ENCODE data around the gene PRKCH.
A peak's percentile ranks its signal among the peaks of the same experiment; 100 is the strongest.

PRKCH gene

DNA sequence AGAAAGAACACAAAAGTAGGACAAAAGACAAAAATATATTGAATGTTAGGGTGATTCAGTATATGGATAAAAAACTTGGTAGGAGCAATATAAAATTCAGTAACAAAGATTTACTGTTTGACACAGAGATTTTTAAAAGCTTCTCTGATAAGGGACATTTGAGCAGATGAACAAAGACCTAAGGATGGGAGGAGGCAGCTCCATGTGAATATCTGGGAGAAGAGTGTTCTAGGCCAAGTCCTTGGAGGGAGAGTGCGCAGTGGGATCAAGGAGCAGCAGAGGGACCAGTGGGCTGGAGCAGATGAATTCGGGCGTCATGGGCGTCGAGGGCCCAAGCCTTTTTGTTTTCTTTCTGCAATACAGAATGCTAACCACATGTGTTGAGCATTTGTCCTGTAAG, 174.4 kb downstream of the PRKCH start:
- no peak for DNase-seq

DNA sequence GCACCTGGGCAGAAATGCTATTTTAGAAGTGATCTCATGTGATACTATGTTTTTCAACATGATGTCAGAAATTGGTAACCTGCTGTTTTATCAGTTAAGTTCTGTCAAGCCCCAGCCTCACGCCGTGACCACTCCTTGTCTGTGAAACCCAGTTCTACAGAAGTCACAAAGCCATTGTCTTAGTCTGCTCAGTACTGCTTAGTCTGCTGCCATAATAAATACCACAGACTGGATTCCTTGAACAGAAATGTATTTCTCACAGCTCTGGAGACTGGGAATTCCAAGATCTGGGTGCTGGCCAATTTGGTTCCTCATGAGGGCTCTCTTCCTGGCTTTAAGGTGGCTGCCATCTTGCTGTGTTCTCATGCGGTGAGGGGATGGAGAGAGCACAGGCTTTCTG, 176.9 kb downstream of the PRKCH start:
- DNase-seq, result no peak

DNA sequence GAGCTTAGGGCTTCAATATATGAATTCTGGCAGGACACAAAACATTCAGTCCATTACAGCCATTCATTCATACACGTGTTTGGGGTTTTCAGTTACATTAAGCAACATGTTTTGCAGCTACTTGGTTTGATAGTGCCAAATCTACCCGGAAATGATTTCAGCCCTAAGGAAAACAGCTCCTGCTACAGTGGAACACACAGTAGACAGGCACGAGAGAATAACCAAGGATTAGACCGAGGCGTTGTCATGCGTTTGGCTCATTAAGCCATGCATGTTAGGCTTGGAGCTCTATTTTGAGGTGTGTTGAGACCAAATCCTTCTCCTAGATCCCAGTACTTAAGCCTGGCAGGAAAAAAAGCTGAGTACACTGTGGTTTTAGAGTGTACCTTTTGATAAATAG, 177.4 kb downstream of the PRKCH start:
- no peak for DNase-seq

DNA sequence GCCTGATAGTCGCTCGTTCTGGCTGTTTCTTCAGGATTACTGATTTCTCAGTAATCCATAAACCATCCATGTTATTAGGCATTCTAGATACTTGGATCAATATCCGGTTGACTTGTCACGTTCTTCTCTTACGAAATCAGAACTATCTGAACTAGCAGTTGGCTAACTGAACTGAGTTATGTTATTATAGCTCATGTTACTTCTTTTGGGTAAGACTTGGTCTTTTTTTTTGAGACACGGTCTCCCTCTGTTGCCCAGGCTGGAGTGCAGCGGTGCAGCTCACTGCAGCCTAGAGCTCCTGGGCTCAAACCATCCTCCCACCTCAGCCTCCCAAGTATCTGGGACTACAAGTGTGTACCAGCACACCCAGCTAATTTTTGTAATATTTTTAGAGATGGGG, 178.6 kb downstream of the PRKCH start:
- DNase-seq, result no peak

DNA sequence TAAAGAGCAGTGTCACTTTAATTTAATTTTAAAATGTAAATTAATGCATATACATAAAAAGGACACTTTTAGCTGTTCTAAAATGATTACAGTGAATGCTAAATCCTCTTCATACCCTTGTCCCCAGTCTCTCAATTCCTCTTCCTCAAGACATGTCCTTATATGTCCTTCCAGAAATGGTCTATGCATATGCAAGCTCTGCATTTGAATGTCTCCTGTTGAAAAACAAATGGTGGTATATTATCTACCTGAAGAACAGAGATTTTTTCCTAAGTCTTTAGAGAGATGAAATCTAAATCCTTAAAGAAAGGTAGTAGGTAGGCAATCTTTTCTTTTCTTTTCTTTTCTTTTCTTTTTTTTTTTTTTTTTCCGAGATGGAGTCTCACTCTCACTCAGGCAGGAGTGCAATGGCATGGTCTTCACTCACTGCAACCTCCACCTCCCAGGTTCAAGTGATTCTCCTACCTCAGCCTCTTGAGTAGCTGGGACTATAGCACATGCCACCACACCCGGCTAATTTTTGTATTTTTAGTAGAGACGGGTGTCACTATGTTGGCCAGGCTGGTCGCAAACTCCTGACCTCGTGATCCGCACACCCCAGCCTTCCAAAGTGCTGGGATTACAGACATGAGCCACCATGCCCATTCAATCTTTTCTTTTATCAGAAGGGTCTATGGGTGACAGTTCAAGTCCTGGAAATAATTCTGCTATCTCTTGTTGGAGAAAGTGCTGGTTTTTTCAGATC, 180.5 kb downstream of the PRKCH start:
- no peak for DNase-seq

DNA sequence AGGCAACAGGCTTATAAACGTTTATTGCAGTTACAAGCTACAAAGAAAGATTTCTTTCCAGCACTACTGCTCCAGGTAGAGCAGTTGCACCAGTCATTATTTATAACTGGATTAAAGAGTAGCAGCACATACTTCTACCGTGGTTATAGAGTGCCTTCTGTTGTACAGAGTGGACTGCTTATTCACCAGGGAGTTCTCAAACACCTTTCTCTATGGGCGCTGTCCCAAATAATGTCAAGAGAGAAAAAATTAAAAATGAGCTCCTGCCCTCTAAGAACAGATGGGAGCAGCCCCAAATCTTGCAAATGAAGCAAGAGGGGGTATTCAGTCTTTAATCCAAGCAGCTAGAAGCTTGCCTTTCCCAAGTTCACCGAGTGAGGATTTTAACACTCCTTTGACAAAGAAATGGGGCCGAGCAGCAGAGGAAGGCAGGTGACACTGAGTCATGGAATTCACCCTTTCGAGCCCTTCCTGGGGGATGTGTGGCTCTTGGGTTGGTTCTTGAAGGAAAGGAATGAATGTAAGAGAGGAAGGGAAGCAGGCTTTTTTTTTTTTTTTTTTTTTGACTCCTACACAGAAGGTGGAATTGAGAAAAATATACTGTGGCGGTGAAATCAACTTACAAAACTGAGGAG, 181.2 kb downstream of the PRKCH start:
- DNase-seq, result no peak

DNA sequence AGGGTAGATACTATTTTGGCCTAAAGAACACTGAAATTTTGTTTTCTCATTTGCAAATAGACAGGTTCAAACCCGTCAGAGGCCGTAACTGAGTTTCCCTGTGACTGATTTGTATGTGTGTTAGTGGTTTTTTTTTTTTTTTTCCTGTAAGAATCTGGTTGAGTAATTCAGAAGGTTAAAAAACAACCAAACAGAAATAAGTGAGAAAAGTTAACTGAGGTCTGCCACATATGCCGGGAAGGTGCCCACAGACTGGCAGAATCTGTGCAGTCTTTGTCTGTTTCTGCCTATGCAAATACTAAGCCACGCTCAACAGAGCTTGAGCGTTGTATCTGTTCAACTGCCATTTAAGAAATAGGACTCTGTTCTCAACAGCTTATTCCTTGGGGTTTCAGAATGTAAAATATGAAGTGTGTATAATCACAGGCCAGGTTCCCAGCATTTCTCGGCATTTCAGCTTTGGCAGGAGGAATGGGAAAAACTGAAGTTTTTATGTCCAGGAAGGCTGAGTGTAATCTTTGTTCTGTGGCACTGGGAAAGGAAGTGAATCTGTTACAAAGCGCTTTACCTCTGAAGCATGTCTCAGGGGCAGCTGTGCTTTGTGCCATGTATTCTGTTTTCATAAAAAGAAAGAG, 181.9 kb downstream of the PRKCH start:
- DNase-seq, result no peak

DNA sequence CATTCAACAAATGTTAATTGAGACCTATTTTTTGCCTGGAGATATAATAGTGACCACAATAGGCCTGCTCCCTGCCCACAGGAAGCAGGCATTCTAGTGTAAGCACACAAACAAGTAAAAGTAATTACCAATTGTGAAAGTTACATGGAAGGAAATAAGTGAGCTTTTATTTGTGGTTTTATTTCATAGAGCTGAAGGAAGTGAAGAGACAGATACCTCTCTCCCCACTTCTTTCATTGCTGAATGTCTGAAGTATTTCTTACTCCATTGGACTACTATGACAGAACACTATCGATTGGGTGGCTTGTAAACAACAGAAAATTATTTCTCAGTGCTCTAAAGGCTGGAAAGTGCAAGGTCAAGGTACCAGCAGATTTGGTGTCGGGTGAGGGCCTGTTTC, 183.5 kb downstream of the PRKCH start:
- DNase-seq, result no peak

DNA sequence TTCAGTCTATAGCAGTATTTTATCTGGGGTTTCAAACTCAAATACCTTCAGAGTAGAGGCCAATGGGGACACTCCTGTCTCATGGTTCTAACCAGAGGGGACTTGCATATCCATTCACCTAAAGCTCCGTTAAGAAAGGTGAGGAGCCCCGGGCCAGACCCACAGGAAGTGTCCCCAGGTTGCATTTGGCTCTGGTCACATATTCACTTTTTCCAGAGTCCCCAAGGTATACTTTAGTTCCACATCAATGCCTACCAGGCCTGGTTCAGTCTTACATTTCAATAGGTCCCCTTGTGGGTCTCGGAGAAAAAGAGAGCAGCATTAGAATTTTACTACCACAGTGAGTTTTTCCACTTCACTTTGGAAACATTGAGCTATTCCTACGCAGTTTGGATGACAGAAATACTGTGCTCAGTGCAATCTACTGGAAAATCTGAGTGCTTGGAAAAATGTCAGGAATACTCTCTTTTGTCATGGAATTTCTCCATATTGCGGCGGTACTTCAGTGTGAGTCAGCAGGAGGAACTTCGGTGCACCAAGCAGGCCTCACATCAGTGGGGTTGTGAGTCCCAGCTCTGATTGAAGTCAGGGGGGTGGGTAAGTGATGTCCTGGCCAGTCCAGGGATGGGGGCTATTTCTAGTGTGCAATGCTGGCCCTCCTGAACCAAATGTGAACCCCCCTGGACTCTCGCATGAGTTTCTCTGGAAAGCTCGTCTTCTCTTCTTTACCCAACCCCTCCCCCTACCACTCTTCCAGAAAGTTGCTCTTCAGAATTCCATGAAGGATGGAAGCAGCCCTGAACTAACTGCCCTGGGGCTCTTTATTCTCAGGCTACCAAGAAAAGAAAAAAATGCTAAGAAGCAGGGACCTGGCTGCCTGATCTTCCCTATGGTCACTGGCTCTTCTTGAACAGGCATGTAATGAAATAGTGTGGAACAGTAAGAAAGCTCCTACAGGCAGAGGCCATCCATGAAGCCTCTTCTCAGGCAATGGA, 184.7 kb downstream of the PRKCH start:
- no peak for DNase-seq

DNA sequence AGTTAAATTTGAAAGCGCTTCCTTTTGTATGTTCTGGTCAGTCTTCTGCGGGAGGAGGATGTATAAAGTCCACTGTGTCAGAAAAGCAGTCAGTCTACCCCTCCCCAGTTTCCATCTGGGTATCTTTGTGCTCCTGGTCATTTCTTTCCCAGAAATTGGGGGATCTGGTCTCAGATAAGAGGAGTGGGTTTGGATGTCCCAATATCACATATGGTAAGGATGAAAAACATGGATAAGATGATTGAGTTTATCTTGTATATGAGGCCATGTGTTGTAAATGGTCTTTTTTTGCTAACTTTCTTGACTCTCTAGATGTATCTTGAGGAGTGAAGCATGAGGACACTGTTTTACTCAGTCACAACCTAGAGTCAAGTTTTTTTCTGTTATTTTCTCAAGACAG, 187.1 kb downstream of the PRKCH start:
- DNase-seq, result no peak

DNA sequence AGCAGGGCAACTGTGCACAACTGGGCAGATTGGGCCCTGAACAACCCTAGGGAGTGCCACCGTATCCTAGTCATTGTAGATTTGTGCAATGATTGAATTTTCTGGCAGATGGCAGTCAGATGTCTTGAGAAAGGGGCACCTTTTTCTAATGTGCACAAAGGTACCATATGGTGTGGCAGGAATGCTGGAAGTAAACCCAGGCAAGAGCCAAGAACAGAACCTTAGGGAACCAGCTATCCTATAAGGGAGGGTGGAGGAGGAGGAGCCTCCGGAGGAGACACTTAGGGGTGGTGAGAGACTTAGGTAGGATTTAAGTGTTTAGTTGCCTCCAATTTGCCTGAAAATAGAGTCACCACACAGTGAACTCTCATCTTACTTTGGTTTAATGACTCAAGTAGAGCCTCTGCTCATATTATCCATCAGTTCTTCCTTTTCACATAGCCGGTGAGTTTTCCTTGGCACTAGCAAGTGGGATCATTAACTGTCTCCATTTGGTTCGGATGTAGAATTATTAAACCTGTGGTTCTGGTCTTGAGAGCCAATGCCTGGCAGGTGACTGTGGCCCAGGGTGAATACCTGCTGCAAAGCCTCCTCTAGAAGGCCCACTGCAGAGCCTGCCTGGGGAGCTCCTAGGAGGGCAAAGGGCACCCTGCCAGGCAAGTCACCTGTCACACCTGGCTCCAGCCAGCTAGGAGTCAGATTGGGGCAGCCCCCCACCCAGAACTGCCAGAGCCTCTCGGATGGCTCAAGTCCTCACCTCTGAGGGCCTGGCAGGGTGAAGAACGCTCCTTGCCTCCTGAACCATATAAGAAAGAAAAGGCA, 189.6 kb downstream of the PRKCH start:
- DNase-seq, result peak; percentile 72

DNA sequence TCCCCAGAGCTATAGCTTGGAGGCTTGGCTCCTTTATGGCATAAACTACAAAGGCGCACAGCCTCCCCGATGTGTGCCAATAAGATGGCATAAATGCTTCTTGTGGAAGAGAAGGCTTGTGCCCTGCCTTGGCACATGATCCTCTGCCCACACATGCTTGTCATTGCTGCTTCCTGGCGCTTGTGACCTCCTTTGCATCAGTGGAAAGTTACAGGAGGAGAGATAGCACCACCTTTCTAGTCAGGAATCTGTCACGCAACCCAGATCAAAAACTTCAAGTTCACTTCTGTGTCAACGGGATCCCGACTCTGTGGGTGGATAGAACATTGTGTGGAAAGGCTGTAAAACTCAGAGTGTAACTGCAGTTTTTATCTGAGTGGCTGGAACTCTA, 190.2 kb downstream of the PRKCH start:
- peak; percentile 74 for DNase-seq

DNA sequence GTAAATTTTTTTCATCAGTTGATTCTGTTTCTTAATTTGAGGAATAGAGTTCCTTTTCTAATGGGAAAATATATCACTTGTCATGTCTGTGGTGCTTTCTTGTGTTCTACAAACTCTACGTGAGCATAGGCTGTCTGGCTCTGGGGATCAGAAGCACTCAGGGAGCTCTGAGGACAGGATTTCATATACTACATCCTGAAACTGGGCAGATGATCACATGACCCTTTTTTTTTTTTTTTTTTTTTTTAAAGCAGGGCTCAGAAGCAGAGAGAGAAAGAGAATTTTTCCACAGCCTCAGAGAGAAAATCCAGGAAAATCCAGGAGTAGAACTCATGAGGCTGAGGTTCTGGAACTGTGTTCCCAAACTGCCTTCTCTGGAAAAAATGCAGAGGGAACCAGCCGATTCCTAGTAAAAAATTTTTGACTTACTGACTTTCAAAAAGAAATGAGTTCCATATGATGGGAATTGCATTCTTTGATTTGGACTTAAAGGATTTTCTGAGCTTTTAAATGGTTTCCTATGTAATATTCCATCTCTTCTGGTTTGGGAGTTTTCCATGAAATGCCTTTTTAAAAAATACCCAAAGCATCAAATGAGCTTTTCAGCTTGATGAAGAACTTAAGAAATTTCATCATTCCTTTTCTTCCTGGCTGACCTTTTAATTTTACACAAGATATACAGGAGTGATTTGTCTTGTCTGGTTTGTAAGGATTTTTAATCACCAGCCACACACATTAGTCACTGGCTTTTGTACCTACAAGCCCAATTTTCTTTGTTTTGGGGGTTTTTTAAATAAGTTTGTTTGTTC, 190.9 kb downstream of the PRKCH start:
- no peak for DNase-seq

DNA sequence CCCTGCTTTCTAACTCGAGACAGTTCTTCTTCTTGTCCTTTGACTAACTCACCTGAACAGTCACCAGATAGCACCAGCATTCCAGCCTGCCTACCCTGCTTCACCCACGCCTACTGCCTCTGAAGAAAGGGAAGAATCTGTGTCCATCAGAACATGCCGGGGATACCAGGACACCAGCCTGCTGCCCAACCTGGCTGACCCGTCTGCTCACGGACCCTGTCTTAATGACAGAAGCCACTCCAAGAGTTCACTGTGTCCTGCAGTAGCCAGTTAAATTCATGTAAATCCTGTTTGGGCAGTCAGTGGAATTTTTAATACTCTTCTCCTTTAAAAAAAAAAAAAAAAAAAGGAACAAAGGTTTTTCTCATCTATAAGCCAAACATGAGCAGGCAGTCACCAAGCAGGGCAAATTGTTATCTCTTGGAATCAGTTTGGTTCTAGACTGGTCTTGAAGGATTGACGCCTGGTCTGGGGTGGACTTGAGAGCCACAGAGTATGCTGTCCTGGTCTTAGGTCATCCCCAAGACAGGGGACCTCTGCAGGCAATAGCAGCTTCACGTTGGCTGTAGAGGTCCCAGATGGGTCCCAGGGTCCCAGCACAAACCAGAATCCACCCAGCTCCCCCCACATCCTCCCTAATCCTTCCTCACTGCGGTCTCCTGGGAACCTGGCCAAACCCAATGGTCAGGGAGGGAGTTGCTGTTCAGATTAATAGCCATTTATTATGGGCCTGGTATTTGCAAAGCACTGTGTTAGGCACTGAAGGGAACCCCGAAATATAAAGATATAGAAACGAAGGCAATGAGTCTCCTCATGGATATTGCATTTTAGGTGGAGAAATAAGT, 192.8 kb downstream of the PRKCH start:
- no peak for DNase-seq

DNA sequence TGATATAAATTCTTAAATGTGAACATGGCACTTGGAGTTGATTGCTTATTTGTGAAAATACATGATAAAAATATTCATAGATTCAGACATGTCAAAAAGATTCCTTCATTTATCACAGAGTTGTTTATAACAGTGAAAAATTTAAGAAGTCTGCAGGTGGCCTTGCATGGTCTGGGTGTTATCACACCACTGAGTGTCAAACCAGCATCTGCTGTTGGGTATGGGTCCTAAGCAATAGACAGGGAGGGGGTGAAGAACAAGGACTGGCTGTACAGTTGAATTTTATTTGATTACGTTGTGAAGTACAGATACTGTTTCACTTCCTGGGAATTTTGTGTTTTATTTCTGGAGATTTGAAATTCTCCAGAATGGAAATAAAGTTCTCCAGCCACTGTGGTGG, 193.5 kb downstream of the PRKCH start:
- DNase-seq, result no peak

DNA sequence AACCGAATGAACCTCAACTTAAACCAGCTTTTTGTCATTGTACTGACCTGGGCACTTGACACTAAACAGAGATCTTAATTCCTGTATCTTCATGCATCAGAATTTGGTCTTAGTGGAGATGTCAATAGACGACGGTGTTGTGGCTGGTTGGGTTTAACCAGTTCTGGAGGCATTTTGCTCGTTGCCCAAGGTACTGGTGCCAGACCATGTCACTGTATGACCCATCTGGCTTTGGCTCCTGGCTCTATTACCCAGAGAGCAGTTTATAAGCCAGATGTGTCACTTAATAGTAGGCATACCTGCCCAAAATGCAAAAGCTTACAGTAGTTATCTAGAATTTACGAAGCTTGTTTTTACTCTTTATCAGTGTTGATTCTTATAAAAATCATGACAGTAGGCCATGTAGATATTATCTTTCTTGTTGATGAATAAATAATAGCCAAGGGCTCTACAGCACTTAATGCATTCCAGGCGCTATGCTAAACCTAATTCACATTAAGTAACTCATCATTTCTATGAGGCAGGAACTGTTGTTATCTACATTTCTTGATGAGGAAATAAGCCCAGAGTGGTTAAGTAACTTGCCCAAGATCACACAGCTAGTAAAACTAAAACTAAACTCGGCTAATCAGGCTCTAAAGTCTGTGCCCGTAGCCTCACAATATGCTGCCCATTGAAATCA, 194.2 kb downstream of the PRKCH start:
- DNase-seq, result no peak

DNA sequence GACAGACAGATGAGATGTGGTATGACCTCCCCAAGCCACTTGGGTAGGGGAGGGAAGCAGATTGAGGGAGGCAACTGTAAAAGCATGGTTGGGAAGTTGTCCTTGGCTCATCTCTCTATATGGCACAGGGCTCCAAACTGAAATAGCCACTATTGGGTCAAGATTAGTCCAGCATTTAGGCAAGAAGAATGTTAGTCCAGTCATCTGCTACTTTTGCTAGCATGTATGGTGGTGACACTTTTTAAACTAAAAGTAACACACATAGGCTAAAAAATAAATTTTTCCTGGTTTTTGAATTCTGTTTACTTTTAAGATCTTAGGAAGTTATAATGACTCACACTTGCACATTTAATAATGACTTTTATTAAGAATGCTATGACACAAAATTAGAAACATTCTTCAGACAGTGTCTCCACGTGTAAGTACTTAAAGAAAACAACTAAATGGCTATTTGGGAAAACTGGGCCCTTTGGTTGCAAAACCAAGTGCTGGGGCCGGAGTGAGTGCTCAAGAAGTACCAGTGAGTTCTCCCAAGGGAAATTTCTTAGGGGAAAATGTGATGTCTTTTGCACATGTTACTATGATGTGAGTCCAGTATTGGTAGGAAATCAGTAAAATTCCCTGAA, 194.9 kb downstream of the PRKCH start:
- no peak for DNase-seq

DNA sequence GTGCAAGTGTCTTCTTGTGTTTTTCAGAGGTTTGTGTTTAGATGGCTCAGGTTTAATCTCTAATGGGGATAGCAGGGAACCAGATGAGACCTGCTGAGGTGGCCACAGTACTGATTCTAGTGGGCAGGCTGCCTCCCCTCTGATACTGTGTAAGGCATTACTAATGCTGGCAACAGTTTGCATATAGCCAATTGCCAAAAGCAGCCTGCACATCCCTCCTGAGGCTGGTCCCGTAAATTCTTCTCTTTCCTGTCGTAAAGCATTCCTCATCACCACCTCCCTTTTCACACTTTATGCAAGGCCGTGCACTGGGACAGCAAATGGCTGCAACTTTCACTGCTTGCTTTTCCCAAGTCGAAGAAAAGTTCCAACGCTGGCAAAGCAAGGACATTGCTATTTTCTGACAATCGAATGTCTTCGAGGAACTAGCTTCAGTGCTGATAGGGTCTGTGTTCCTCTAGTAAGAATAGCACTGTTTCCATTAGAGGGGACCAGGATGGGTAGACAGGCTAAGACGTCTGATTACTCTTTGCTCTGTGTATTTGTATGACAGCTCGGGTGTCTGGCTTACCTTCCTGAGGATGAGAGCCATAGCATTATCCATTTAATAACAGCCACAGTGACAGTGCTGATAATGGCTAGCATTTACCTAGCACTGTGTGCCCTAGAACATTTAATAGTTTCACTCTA, 195.7 kb downstream of the PRKCH start:
- DNase-seq, result no peak

Data from activated CD8-positive, alpha-beta memory T cell treated with anti-CD3 and anti-CD28 coated beads, Interleukin-2, amount 50 U/mL, for 48 hours (primary cell).